ENCODE results near the gene ACSM2A. TPM values are rescaled to one million over a fixed set of nuclear protein-coding genes. Genes with fewer than 3 reads are reported as not detected.

The ACSM2A gene
- total and polyA plus RNA-seq, 8 donors, result 0.29 to 1.1 (median 0.53) TPM; not detected in 2

DNA sequence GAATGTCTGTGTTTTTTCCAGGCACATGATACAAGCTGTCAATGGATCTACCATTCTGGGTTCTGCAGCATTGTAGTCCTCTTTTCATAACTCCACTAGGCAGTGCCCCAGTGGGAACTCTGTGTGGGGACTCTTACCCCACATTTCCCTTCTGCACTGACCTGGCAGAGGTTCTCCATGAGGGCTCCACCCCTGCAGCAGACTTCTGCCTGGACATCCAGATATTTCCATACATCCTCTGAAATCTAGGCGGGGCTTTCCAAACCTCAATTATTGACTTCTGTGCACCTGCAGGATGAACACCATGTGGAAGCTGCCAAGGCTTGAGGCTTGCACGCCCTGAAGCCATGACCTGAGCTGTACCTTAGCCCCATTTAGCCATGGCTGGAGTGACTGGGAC lies 56.0 kb downstream of the ACSM2A start:
- Histone ChIP-seq H3K4me3 (no peak overlapping the region), H3K9me3 (peaks cover 0 to 15% of the 10 kb centered on the region in 2 donors), H3K36me3 (no peaks in the 10 kb centered on the region), H3K27ac (no peak overlapping the region), H3K4me1 (no peaks in the 10 kb centered on the region), H3K27me3 (no peaks in the 10 kb centered on the region)
- ATAC-seq (no peak), DNase-seq (no peak)
- intact Hi-C loops (cut with DNase I), result no loop called here
- TF ChIP-seq, protein P1, sequence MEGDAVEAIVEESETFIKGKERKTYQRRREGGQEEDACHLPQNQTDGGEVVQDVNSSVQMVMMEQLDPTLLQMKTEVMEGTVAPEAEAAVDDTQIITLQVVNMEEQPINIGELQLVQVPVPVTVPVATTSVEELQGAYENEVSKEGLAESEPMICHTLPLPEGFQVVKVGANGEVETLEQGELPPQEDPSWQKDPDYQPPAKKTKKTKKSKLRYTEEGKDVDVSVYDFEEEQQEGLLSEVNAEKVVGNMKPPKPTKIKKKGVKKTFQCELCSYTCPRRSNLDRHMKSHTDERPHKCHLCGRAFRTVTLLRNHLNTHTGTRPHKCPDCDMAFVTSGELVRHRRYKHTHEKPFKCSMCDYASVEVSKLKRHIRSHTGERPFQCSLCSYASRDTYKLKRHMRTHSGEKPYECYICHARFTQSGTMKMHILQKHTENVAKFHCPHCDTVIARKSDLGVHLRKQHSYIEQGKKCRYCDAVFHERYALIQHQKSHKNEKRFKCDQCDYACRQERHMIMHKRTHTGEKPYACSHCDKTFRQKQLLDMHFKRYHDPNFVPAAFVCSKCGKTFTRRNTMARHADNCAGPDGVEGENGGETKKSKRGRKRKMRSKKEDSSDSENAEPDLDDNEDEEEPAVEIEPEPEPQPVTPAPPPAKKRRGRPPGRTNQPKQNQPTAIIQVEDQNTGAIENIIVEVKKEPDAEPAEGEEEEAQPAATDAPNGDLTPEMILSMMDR (IDR thresholded peaks at IDR 0.05), result no peak

DNA sequence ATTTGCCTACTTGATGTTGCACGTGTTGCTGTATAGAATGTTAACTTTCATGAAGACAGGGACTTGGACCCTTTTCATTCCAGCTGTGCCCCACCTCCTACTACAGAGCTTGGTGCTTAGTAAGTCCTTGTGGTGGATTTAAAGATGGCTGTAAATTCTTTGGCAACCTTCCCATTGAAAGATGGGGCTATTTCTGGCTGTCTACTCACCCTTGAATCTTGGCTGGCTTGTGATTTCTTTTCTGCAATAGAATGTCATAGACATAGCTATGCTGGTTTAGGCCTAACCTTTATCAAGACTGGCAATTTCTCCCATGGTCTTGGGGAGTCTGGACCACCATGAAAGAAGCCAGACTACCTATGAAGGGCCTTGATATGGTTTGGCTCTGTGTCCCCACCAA lies 59.0 kb downstream of the ACSM2A start:
- Histone ChIP-seq H3K27me3 (no peaks in the 10 kb centered on the region), H3K36me3 (no peaks in the 10 kb centered on the region), H3K4me3 (no peak overlapping the region), H3K4me1 (no peaks in the 10 kb centered on the region), H3K9me3 (peaks cover 0 to 15% of the 10 kb centered on the region in 2 donors), H3K27ac (no peak overlapping the region)
- DNase-seq (no peak), ATAC-seq (no peak)
- TF ChIP-seq, protein P1 (IDR thresholded peaks at IDR 0.05), result no peak
- intact Hi-C loops (cut with DNase I), result no loop called here

DNA sequence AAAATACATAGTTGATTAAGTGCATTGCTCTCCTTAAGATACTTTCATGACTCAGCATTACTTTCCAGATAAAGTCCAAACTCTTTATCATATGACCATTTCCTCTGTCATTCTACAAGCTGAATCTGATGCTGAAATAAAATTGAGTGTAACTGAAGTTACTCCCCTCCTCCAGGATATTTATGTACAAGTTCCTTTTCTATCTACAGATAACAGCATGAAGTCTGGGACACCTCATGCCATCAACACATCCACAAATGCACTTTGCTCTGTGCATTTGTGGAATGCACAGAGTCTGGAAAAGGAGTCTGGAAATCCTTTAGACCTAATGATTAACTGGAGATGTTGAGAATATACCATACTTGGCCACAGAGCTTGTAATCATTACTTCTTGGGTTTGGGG lies 64.4 kb downstream of the ACSM2A start:
- DNase-seq (no peak), ATAC-seq (no peak)
- no peak overlapping the region for H3K27ac ChIP-seq
- no peak overlapping the region for H3K4me3 ChIP-seq
- no peaks in the 10 kb centered on the region for H3K36me3 ChIP-seq
- H3K4me1 ChIP-seq, result no peaks in the 10 kb centered on the region
- H3K9me3 ChIP-seq, result no peaks in the 10 kb centered on the region
- TF ChIP-seq, protein P1 (IDR thresholded peaks at IDR 0.05), result no peak
- H3K27me3 ChIP-seq, result no peaks in the 10 kb centered on the region
- intact Hi-C loops (cut with DNase I), result no loop called here

DNA sequence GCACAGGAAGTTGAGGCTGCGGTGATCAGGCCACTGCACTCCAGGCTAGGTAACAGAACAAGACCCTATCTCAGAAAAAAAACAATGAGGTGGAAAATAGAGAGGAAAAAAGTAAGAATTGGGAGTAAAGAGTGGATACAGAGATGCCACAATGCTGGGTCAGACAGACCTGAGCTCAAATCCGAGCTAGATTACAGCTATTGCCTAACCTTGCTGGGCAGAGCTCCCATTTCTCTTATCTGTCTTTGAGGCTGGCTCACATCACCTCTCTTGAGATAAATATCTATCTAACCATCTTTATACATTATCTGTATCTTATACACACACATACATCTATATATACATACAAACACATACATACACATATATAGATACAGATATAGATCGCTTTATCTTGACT lies 65.8 kb downstream of the ACSM2A start:
- no peak overlapping the region for H3K27ac ChIP-seq

DNA sequence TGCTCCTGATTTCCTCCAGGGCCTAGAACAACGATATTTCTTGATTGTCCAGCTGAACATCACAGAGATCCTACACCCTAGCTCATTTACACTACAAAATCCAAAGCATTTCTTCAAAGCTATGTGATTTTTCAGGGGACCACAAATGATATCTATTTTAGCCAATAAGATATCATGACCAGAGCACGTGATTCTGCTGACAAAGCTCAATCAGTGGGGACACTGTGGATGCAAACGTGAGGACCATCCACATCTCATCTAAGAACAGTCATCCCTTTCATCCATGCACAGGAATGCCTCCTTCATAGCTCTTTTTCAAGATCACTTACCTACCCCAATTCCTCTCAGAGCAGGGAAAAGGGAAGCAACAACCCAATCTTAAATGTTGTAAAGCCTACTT lies 67.9 kb downstream of the ACSM2A start:
- ATAC-seq (no peak), DNase-seq (no peak)
- no peak overlapping the region for H3K27ac ChIP-seq
- TF ChIP-seq, protein P1 (IDR thresholded peaks at IDR 0.05), result no peak
- H3K27me3 ChIP-seq, result no peaks in the 10 kb centered on the region
- intact Hi-C loops (cut with DNase I), result no loop called here
- no peaks in the 10 kb centered on the region for H3K4me1 ChIP-seq
- H3K36me3 ChIP-seq, result no peaks in the 10 kb centered on the region
- no peaks in the 10 kb centered on the region for H3K9me3 ChIP-seq
- no peak overlapping the region for H3K4me3 ChIP-seq

More for the DNA sequence above, 65.8 kb downstream of the ACSM2A start:
- TF ChIP-seq, protein P1 (IDR thresholded peaks at IDR 0.05), result no peak
- ATAC-seq (no peak), DNase-seq (no peak)
- Histone ChIP-seq H3K36me3 (no peaks in the 10 kb centered on the region), H3K27me3 (no peaks in the 10 kb centered on the region), H3K9me3 (no peaks in the 10 kb centered on the region), H3K4me3 (no peak overlapping the region), H3K4me1 (no peaks in the 10 kb centered on the region)
- intact Hi-C loops (cut with DNase I), result no loop called here

All from left lung (tissue), 10 donors.